GM12864 (cell line): Measurements from ENCODE around the gene SLC4A8.
A peak's percentile ranks its signal among the peaks of the same experiment; 100 is the strongest.

Experiments
- DNase-seq: peaks from one replicate; pipeline ENCODE4 v3.0.0-alpha.2; 2011; ENCODE audit warnings: low read depth
- H3K4me3 ChIP-seq: 2 replicates; pipeline ENCODE4 v1.5.1; 2011; ENCODE audit warnings: mild to moderate bottlenecking, low read depth, low read length, control low read depth
- CTCF ChIP-seq: IDR thresholded peaks from 2 replicates; pipeline ENCODE4 v1.5.1; 2011; ENCODE audit warnings: low read depth, mild to moderate bottlenecking, moderate library complexity, low read length, control low read depth, inconsistent platforms; ENCODE audit errors: missing control alignments

The SLC4A8 gene

GRCh38 chr12:51517316-51517715 is 92.7 kb downstream of the SLC4A8 start:
- H3K4me3 ChIP-seq = no peak overlapping the region
- DNase-seq = no peak
- TF ChIP-seq CTCF = no peak

- DNase-seq = no peak
- no peak overlapping the region for H3K4me3 ChIP-seq
- TF ChIP-seq CTCF = no peak
Observed at GRCh38 chr12:51517800-51518199, 93.2 kb downstream of the SLC4A8 start.

GRCh38 chr12:51519755-51520154 is 95.1 kb downstream of the SLC4A8 start:
- no peak for TF ChIP-seq CTCF
- DNase-seq = no peak

GRCh38 chr12:51520576-51521325 is 96.1 kb downstream of the SLC4A8 start:
- TF ChIP-seq CTCF = no peak
- no peak for DNase-seq
- H3K4me3 ChIP-seq = no peak overlapping the region

More at GRCh38 chr12:51519755-51520154, 95.1 kb downstream of the SLC4A8 start:
- no peak overlapping the region for H3K4me3 ChIP-seq

GRCh38 chr12:51521554-51522276 is 97.1 kb downstream of the SLC4A8 start:
- no peak for DNase-seq
- TF ChIP-seq CTCF = peak; percentile 10
- H3K4me3 ChIP-seq = no peak overlapping the region

- no peak overlapping the region for H3K4me3 ChIP-seq
- TF ChIP-seq CTCF = no peak
- DNase-seq = no peak
Observed at GRCh38 chr12:51522696-51523095, 98.1 kb downstream of the SLC4A8 start.

- TF ChIP-seq CTCF = no peak
Observed at GRCh38 chr12:51524386-51524901, 99.8 kb downstream of the SLC4A8 start.

More at GRCh38 chr12:51524386-51524901, 99.8 kb downstream of the SLC4A8 start:
- no peak for DNase-seq
- no peak overlapping the region for H3K4me3 ChIP-seq
